Ramos (cell line): ENCODE measurements around the gene KCNG2.

Experiments used
- in situ Hi-C: fragments of 300-500 bp; cut with MboI; formaldehyde crosslinking; loops from one replicate; pipeline ENCODE4 v1.14.3; 2022; ENCODE audit warnings: low sequenced_read_pairs; ENCODE audit not compliant: unreplicated experiment

KCNG2 gene

GRCh38 chr18:79932907-79933306 lies 135.2 kb downstream of the KCNG2 start:
- in situ Hi-C loops: no loop called here

DNA sequence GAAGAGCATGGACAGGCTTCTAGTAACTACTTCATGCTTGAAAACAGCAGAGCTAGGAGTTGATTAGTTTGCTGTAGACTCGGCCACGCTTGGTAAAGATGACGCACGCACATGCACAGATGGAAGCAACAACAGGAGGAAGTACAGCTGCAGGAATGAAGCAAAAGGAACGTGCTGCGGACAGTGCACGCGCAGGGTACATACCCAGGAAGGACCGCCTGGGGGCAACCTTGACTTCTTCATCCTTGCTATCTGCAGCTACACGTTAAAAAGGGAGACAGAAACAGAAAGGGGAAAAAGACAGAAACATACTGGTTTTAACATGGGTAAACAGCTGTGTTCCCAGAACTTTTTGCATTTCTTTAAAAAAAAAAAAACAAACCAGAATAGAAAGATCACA lies 136.0 kb downstream of the KCNG2 start:
- in situ Hi-C loops: no loop called here

- in situ Hi-C loops: no loop called here
Observed at GRCh38 chr18:79934311-79935097, 136.8 kb downstream of the KCNG2 start.

GRCh38 chr18:79935098-79935480 lies 137.4 kb downstream of the KCNG2 start:
- in situ Hi-C loops: no loop called here

- in situ Hi-C loops: no loop called here
Observed at GRCh38 chr18:79935499-79935898, 137.8 kb downstream of the KCNG2 start.

GRCh38 chr18:79935925-79936324 lies 138.2 kb downstream of the KCNG2 start:
- in situ Hi-C loops: no loop called here

DNA sequence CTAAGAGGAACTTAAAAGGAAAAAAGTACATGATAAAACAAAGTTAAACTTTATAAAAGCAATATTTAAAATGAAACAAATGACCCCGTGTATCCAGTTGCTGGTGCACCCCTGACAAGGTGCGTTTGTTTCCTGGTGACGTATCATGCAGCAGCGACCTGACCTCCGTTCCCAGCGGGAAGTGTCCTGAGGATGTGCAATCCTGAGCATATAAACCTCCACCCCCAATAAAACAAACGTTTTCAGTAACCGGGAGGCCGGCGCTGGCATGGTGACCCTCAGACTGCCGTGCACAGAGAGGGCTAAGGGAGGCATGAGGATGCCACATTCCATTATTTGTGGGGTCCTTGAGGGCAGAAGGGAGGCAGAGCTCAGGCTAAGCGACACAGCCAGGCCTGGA lies 138.9 kb downstream of the KCNG2 start:
- in situ Hi-C loops: no loop called here

DNA sequence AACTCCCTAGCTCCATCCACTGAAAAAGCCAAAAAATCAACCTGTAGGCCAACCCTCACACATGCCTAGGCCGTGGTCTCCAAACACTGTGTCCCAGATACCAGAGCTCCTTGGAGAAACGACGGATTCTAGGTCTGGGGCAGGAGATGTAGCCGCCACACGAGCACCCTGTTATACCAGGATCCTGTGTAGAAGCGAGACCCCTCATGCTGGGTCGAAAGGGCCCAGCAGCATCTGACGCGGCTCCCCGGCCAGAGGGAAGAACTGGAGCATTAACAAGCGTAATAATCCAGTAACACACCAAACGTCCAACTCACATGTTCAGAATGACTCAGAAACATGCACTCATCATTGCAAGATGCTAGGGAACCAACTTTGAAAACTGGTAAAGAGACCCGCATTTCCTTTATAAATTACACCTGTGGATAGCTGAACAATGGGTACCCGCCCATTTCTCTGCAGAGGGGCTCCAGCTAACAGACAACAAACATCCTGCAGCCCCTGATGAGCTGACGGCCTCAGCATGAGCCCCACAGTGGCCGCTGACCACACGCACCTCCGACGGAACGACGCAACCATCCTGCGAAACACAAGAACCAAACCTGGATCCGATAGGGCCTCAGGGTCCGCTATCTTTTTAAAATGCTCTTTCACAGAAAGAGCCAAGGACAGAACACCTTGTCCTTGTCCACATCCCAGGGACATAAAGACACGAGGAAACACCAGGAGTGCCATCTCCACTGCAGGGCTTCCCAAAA lies 139.5 kb downstream of the KCNG2 start:
- in situ Hi-C loops: no loop called here

GRCh38 chr18:79938196-79938595 lies 140.5 kb downstream of the KCNG2 start:
- in situ Hi-C loops: no loop called here

DNA sequence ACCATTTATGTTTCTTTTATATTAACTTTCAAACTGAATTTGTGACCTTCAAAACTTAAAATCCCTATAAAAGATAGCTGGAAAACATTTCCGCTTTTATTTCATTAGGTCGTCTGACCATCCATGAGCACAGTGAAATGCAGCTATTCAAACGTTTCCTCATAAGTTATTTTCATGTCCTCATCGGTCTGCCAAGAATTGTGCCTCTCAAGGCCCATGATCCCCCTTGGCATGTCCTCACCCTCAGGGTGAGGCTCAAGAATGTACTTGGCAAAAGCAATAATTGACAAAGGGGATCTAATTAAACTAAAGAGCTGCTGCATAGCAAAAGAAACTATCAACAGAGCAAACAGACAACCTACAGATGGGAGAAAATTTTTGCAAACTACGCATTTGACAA lies 141.4 kb downstream of the KCNG2 start:
- in situ Hi-C loops: no loop called here

- in situ Hi-C loops: no loop called here
Observed at GRCh38 chr18:79940126-79940813, 142.5 kb downstream of the KCNG2 start.

- in situ Hi-C loops: no loop called here
Observed at GRCh38 chr18:79940814-79941472, 143.2 kb downstream of the KCNG2 start.

DNA sequence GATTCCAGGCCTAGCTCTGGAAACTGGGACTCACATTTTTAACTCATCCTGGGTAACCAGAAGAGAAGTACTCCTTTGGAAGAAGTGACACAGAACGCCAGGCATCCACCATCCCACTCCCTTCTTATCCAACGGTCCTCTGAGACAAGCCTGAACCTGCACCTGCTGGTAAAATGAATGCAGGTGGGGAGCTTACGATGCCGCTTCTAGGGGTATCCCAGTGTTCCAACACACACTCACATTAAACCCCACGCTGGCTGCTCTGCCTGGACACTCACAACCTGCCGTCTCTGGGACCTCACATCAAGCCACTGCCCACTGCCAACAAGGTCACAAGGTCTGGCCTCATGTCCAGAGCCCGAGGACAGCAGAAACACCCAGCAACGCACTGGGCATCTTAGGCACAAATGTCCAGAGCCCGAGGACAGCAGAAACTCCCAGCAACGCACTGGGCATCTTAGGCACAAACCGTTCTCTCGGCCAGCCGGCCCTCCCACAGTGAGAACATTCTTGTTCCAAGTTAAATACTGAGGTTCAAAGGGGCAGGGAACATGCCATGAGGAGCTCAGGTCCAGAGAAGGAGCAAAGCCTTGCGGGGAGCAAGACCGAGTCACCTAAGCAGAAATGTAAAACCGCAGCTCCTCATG lies 143.9 kb downstream of the KCNG2 start:
- in situ Hi-C loops: no loop called here

GRCh38 chr18:79942211-79942610 lies 144.5 kb downstream of the KCNG2 start:
- in situ Hi-C loops: no loop called here

DNA sequence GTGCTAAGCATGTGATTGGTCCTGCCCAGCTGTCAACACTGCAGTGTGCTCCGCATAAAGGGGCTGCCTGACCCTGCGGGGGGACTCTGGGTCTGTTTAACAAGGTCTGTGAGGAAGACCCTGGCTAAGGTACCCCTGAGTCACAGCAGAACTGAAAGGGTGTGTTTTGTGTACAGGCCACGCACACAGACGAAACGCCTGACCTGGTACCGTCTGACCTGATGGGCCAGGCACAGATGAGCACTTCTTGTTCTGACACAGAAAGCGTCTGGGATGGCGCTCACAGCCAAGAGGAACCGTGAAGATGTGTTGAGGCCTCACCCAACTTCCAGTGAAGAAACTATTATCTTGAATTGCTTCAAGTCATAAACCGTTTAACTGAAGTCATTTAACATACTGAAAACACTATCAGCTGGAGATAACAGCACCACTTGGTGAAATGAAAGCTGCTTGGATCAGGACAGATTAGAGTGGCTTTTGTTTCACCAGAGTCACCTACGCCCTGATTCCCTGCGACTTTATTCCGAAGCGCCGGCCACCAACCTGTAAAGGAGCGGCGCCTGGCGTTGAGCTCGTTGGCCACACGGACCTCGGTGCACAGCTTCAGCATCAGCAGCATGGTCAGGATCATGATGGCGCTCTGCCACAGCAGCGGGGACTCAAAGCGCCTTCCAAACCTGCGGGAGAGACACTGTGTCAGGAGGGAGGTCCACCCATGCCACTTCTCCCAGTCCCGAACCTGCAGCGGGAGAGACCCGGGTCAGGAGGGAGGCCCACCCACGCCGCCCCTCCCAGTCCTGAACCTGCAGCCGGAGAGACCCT lies 145.3 kb downstream of the KCNG2 start:
- in situ Hi-C loops: no loop called here

GRCh38 chr18:79943608-79944125 lies 145.9 kb downstream of the KCNG2 start:
- in situ Hi-C loops: no loop called here

- in situ Hi-C loops: no loop called here
Observed at GRCh38 chr18:79944126-79944731, 146.5 kb downstream of the KCNG2 start.

DNA sequence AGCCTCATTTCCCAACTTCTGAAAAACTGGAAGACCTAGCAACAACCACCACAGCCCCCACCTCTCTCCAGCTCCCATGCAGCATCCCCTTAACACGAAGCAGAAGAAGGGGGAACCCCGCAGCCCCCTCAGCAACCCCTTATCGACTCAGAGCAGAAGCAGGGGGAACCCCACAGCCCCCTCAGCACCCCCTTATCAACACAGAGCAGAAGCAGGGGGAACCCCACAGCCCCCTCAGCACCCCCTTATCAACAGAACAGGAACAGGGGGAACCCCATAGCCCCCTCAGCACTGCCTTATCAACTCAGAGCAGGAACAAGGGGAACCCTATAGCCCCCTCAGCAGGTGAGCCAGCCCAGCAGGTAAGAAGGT lies 147.0 kb downstream of the KCNG2 start:
- in situ Hi-C loops: no loop called here
